ENCODE results near the gene MCAT. TPM values are rescaled to one million over a fixed set of nuclear protein-coding genes. Genes with fewer than 3 reads are reported as not detected.

Gene MCAT
- total and polyA plus RNA-seq, 7 experiments from 2014 or later, result 7.1 to 17.9 (median 10.5) TPM

DNA sequence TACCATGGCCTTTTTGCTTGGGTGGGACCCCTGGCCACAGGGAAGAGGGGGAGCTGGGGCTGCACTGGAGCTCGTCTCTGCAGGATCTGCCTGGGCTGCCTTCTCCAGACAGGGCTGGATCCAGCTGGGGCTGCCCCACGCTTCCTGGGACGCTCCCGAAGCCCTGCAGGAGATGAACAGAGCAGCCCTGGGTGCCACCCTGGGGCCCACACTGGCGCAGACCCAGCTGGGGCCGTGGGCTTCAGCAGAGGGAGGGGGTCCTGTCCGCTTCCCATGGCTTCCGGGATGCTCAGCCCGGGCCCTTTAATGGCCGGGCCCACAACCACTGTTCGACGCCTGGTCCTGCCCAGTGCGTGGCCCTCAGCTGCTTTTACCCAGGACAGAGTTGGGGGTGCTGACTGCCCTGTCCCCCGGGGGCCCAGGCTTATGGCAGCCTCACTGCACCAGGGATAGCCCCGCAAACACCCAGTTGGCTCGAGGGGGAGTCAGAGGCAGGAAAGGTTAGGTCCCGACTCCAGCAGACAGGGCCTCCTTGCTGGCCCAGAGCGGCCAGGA lies 20.1 kb upstream of the MCAT start:
- Histone ChIP-seq H3K9me3 (ENCODE audit: control insufficient read depth in 2 of 3, low read length in 3 of 3) (no peaks in the 10 kb centered on the region), H3K36me3 (ENCODE audit: control insufficient read depth in 2 of 3, insufficient read depth in 3 of 3, low read length in 3 of 3) (peaks cover 0 to 43% (median 4%) of the 10 kb centered on the region in 3 experiments), H3K4me1 (ENCODE audit: control insufficient read depth in 2 of 2, insufficient read depth in 2 of 2, low read length in 2 of 2) (no peaks in the 10 kb centered on the region), H3K27ac (ENCODE audit: low read depth, low read length) (no peak overlapping the region), H3K4me3 (ENCODE audit: low read length) (no peak overlapping the region), H3K27me3 (ENCODE audit: control insufficient read depth in 2 of 2, insufficient read depth in 2 of 2, low read length in 2 of 2) (no peaks in the 10 kb centered on the region)
- Mint-ChIP-seq H3K4me3 (no peak overlapping the region), H3K4me1 (peaks cover 0 to 12% (median 8%) of the 10 kb centered on the region in 7 donors), H3K36me3 (peaks cover 0 to 8% (median 4%) of the 10 kb centered on the region in 5 donors), H3K9me3 (no peaks in the 10 kb centered on the region), H3K27ac (peak overlapping the region in 1 of 9 donors; percentile 47), H3K27me3 (no peaks in the 10 kb centered on the region)
- ChIA-PET POLR2A (interaction anchor here (1.5 to 1.7 kb wide), 2 partner anchors 21 to 24 kb away, joined by 4 to 5 read pairs; partner anchors contain the start of gene TTLL12), CTCF (no interaction called here)
- no peak for DNase-seq
- intact Hi-C loops (cut with micrococcal nuclease), result no loop called here
- no peak for ATAC-seq

- Histone ChIP-seq H3K4me3 (ENCODE audit: low read length) (no peak overlapping the region), H3K27ac (ENCODE audit: low read depth, low read length) (no peak overlapping the region), H3K9me3 (ENCODE audit: control insufficient read depth in 2 of 3, low read length in 3 of 3) (no peaks in the 10 kb centered on the region), H3K27me3 (ENCODE audit: control insufficient read depth in 2 of 2, insufficient read depth in 2 of 2, low read length in 2 of 2) (no peaks in the 10 kb centered on the region), H3K36me3 (ENCODE audit: control insufficient read depth in 2 of 3, insufficient read depth in 3 of 3, low read length in 3 of 3) (peaks cover 0 to 36% (median 4%) of the 10 kb centered on the region in 3 experiments), H3K4me1 (ENCODE audit: control insufficient read depth in 2 of 2, insufficient read depth in 2 of 2, low read length in 2 of 2) (no peaks in the 10 kb centered on the region)
- DNase-seq (no peak), ATAC-seq (no peak)
- ChIA-PET CTCF (no interaction called here), POLR2A (interaction anchor here (1.5 to 1.7 kb wide), 2 partner anchors 22 to 25 kb away, joined by 4 to 5 read pairs; partner anchors contain the start of gene TTLL12)
- Mint-ChIP-seq H3K9me3 (no peaks in the 10 kb centered on the region), H3K36me3 (peaks cover 0 to 4% (median 3%) of the 10 kb centered on the region in 5 donors), H3K27me3 (no peaks in the 10 kb centered on the region), H3K4me1 (peaks cover 0 to 17% (median 8%) of the 10 kb centered on the region in 7 donors), H3K27ac (peak overlapping the region in 1 of 9 donors; percentile 74), H3K4me3 (no peak overlapping the region)
- intact Hi-C loops (cut with micrococcal nuclease), result no loop called here
Observed at GRCh38 chr22:43162412-43163150, 19.4 kb upstream of the MCAT start.

- peaks cover 0 to 36% (median 4%) of the 10 kb centered on the region in 3 experiments for H3K36me3 ChIP-seq (ENCODE audit: control insufficient read depth in 2 of 3, insufficient read depth in 3 of 3, low read length in 3 of 3)
- DNase-seq, result no peak
- Mint-ChIP-seq H3K4me3 (no peak overlapping the region), H3K27ac (peak overlapping the region in 6 of 9 donors; percentile 3 to 67 (median 30)), H3K4me1 (peaks cover 0 to 22% (median 13%) of the 10 kb centered on the region in 7 donors), H3K36me3 (peaks cover 0 to 4% (median 3%) of the 10 kb centered on the region in 5 donors), H3K9me3 (no peaks in the 10 kb centered on the region), H3K27me3 (no peaks in the 10 kb centered on the region)
- POLR2A ChIA-PET, result interaction anchor here (0.6 kb wide), 1 partner anchor 11 kb away, joined by 3 read pairs; no protein-coding TSS in a partner anchor
- no peak for ATAC-seq
- no peak overlapping the region for H3K27ac ChIP-seq (ENCODE audit: low read depth, low read length)
- H3K9me3 ChIP-seq (ENCODE audit: control insufficient read depth in 2 of 3, low read length in 3 of 3), result no peaks in the 10 kb centered on the region
- H3K4me1 ChIP-seq (ENCODE audit: control insufficient read depth in 2 of 2, insufficient read depth in 2 of 2, low read length in 2 of 2), result no peaks in the 10 kb centered on the region
- CTCF ChIA-PET, result no interaction called here
- no peak overlapping the region for H3K4me3 ChIP-seq (ENCODE audit: low read length)
- H3K27me3 ChIP-seq (ENCODE audit: control insufficient read depth in 2 of 2, insufficient read depth in 2 of 2, low read length in 2 of 2), result no peaks in the 10 kb centered on the region
- intact Hi-C loops (cut with micrococcal nuclease), result no loop called here
Observed at GRCh38 chr22:43160497-43161126, 17.4 kb upstream of the MCAT start.

- Mint-ChIP-seq H3K9me3 (no peaks in the 10 kb centered on the region), H3K27me3 (no peaks in the 10 kb centered on the region), H3K4me3 (no peak overlapping the region), H3K27ac (no peak overlapping the region), H3K4me1 (peaks cover 0 to 24% (median 13%) of the 10 kb centered on the region in 7 donors), H3K36me3 (peaks cover 0 to 4% (median 3%) of the 10 kb centered on the region in 5 donors)
- intact Hi-C loops (cut with micrococcal nuclease), result no loop called here
- Histone ChIP-seq H3K4me3 (ENCODE audit: low read length) (no peak overlapping the region), H3K36me3 (ENCODE audit: control insufficient read depth in 2 of 3, insufficient read depth in 3 of 3, low read length in 3 of 3) (peaks cover 0 to 42% (median 4%) of the 10 kb centered on the region in 3 experiments), H3K9me3 (ENCODE audit: control insufficient read depth in 2 of 3, low read length in 3 of 3) (no peaks in the 10 kb centered on the region), H3K4me1 (ENCODE audit: control insufficient read depth in 2 of 2, insufficient read depth in 2 of 2, low read length in 2 of 2) (no peaks in the 10 kb centered on the region), H3K27me3 (ENCODE audit: control insufficient read depth in 2 of 2, insufficient read depth in 2 of 2, low read length in 2 of 2) (no peaks in the 10 kb centered on the region), H3K27ac (ENCODE audit: low read depth, low read length) (no peak overlapping the region)
- ATAC-seq, result no peak
- no peak for DNase-seq
- ChIA-PET POLR2A (no interaction called here), CTCF (no interaction called here)
Observed at GRCh38 chr22:43159484-43160178, 16.4 kb upstream of the MCAT start.

GRCh38 chr22:43158778-43159483 lies 15.7 kb upstream of the MCAT start:
- CTCF ChIA-PET, result interaction anchor here (0.6 kb wide), 1 partner anchor 1191 kb away, joined by 3 read pairs; no protein-coding TSS in a partner anchor
- H3K4me1 Mint-ChIP-seq, result peaks cover 0 to 23% (median 9%) of the 10 kb centered on the region in 7 donors
- no peak for DNase-seq
- peak overlapping the region in 5 of 9 donors; percentile 7 to 78 (median 22) for H3K27ac Mint-ChIP-seq
- no peak overlapping the region for H3K4me3 Mint-ChIP-seq
- Histone ChIP-seq H3K27ac (ENCODE audit: low read depth, low read length) (no peak overlapping the region), H3K4me3 (ENCODE audit: low read length) (no peak overlapping the region), H3K4me1 (ENCODE audit: control insufficient read depth in 2 of 2, insufficient read depth in 2 of 2, low read length in 2 of 2) (no peaks in the 10 kb centered on the region), H3K9me3 (ENCODE audit: control insufficient read depth in 2 of 3, low read length in 3 of 3) (no peaks in the 10 kb centered on the region), H3K27me3 (ENCODE audit: control insufficient read depth in 2 of 2, insufficient read depth in 2 of 2, low read length in 2 of 2) (no peaks in the 10 kb centered on the region), H3K36me3 (ENCODE audit: control insufficient read depth in 2 of 3, insufficient read depth in 3 of 3, low read length in 3 of 3) (peaks cover 0 to 42% (median 4%) of the 10 kb centered on the region in 3 experiments)
- intact Hi-C loops (cut with micrococcal nuclease), result no loop called here
- no peaks in the 10 kb centered on the region for H3K27me3 Mint-ChIP-seq
- H3K36me3 Mint-ChIP-seq, result peaks cover 0 to 4% (median 2%) of the 10 kb centered on the region in 5 donors
- POLR2A ChIA-PET, result interaction anchor here (1.0 kb wide), 1 partner anchor 22 kb away, joined by 3 read pairs; no protein-coding TSS in a partner anchor
- ATAC-seq, result no peak
- no peaks in the 10 kb centered on the region for H3K9me3 Mint-ChIP-seq

Measured in naive thymus-derived CD4-positive, alpha-beta T cell (primary cell).